ENCODE measurements around the gene CHN2. TPM values are rescaled to one million over a fixed set of nuclear protein-coding genes. Genes with fewer than 3 reads are reported as not detected.

Gene CHN2
- total and polyA plus RNA-seq, 2 donors (not counting 1 experiment from before 2014, with no cell fraction given), result 0.86 to 1.4 TPM

- intact Hi-C loops (cut with micrococcal nuclease), result no loop called here
- Histone ChIP-seq H3K36me3 (replicated peaks in 1 of 2; ENCODE audit: control extremely low read depth in 1 of 2, control insufficient read depth in 1 of 2, extremely low read depth in 1 of 2, insufficient read depth in 2 of 2, low read length in 1 of 2) (no peaks in the 10 kb centered on the region), H3K4me2 (replicated peaks; ENCODE audit: low read depth, low read length, poor library complexity, severe bottlenecking) (no peak overlapping the region), H3K4me3 (ENCODE audit: control extremely low read depth in 1 of 5, extremely low read depth in 1 of 5, insufficient read depth in 1 of 5, low read depth in 2 of 5, low read length in 4 of 5) (no peak overlapping the region), H4K20me1 (ENCODE audit: control insufficient read depth, insufficient read depth, low read length, poor library complexity, severe bottlenecking) (no peaks in the 10 kb centered on the region), H3K9me3 (ENCODE audit: control extremely low read depth in 1 of 3, control insufficient read depth in 2 of 3, insufficient read depth in 1 of 3, low read length in 2 of 3) (no peaks in the 10 kb centered on the region), H3K4me1 (ENCODE audit: control insufficient read depth in 2 of 2, insufficient read depth in 2 of 2, low read length in 2 of 2) (no peaks in the 10 kb centered on the region), H2AFZ (ENCODE audit: insufficient read depth, low read depth, low read length, poor library complexity, severe bottlenecking) (no peak overlapping the region), H3K27ac (ENCODE audit: low read length in 2 of 2) (no peak overlapping the region), H3K79me2 (ENCODE audit: control insufficient read depth, insufficient read depth, low read length) (no peaks in the 10 kb centered on the region), H3K27me3 (replicated peaks in 1 of 4; ENCODE audit: control extremely low read depth in 1 of 4, control insufficient read depth in 3 of 4, insufficient read depth in 4 of 4, low read length in 3 of 4) (no peaks in the 10 kb centered on the region), H3K9ac (ENCODE audit: low read length) (no peak overlapping the region)
- no CpG with 5 or more reads among the region's 1 CpG for WGBS (ENCODE audit: insufficient coverage)
- Mint-ChIP-seq H3K27me3 (no peaks in the 10 kb centered on the region), H3K4me3 (no peak overlapping the region), H3K4me1 (no peaks in the 10 kb centered on the region), H3K9me3 (ENCODE audit: insufficient read depth) (no peaks in the 10 kb centered on the region), H3K27ac (no peak overlapping the region)
- ChIA-PET CTCF (no interaction called here), POLR2A (no interaction called here)
- TF ChIP-seq, protein P1, sequence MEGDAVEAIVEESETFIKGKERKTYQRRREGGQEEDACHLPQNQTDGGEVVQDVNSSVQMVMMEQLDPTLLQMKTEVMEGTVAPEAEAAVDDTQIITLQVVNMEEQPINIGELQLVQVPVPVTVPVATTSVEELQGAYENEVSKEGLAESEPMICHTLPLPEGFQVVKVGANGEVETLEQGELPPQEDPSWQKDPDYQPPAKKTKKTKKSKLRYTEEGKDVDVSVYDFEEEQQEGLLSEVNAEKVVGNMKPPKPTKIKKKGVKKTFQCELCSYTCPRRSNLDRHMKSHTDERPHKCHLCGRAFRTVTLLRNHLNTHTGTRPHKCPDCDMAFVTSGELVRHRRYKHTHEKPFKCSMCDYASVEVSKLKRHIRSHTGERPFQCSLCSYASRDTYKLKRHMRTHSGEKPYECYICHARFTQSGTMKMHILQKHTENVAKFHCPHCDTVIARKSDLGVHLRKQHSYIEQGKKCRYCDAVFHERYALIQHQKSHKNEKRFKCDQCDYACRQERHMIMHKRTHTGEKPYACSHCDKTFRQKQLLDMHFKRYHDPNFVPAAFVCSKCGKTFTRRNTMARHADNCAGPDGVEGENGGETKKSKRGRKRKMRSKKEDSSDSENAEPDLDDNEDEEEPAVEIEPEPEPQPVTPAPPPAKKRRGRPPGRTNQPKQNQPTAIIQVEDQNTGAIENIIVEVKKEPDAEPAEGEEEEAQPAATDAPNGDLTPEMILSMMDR (IDR thresholded peaks at IDR 0.05), result no peak
- TF ChIP-seq EZH2 (IDR thresholded peaks at IDR 0.05; ENCODE audit: borderline replicate concordance, insufficient read depth, low read depth, low read length, poor library complexity, severe bottlenecking), result no peak
- ATAC-seq (ENCODE audit: low read depth) (no peak), DNase-seq (no peak)
These were observed 301.9 kb downstream of the CHN2 start for GRCh38 chr7:29496355-29497020.

DNA sequence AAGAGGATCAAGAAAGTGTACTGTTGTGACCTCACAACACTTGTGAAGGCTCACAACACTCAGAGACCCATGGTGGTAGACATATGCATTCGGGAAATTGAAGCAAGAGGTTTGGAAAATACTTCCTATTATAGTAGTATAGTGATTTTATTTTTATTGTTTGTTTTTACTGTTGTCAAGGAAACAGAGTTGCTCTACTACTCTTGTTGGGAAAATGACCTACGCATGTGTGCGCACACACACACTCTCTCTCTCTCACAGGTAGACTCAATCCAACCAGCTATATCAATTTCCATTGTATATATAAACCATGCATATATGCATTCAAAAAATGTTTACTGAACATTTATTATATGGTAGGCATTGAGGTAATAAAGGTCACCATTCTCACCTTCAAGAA lies 305.4 kb downstream of the CHN2 start:
- Histone ChIP-seq H3K9me3 (ENCODE audit: control extremely low read depth in 1 of 3, control insufficient read depth in 2 of 3, insufficient read depth in 1 of 3, low read length in 2 of 3) (no peaks in the 10 kb centered on the region), H2AFZ (ENCODE audit: insufficient read depth, low read depth, low read length, poor library complexity, severe bottlenecking) (no peak overlapping the region), H4K20me1 (ENCODE audit: control insufficient read depth, insufficient read depth, low read length, poor library complexity, severe bottlenecking) (no peaks in the 10 kb centered on the region), H3K79me2 (ENCODE audit: control insufficient read depth, insufficient read depth, low read length) (no peaks in the 10 kb centered on the region), H3K9ac (ENCODE audit: low read length) (no peak overlapping the region), H3K4me3 (ENCODE audit: control extremely low read depth in 1 of 5, extremely low read depth in 1 of 5, insufficient read depth in 1 of 5, low read depth in 2 of 5, low read length in 4 of 5) (no peak overlapping the region), H3K27ac (ENCODE audit: low read length in 2 of 2) (no peak overlapping the region), H3K4me1 (ENCODE audit: control insufficient read depth in 2 of 2, insufficient read depth in 2 of 2, low read length in 2 of 2) (no peaks in the 10 kb centered on the region), H3K27me3 (replicated peaks in 1 of 4; ENCODE audit: control extremely low read depth in 1 of 4, control insufficient read depth in 3 of 4, insufficient read depth in 4 of 4, low read length in 3 of 4) (no peaks in the 10 kb centered on the region), H3K36me3 (replicated peaks in 1 of 2; ENCODE audit: control extremely low read depth in 1 of 2, control insufficient read depth in 1 of 2, extremely low read depth in 1 of 2, insufficient read depth in 2 of 2, low read length in 1 of 2) (no peaks in the 10 kb centered on the region), H3K4me2 (replicated peaks; ENCODE audit: low read depth, low read length, poor library complexity, severe bottlenecking) (no peak overlapping the region)
- Mint-ChIP-seq H3K4me1 (peaks cover 5% of the 10 kb centered on the region), H3K9me3 (ENCODE audit: insufficient read depth) (no peaks in the 10 kb centered on the region), H3K27ac (no peak overlapping the region), H3K27me3 (no peaks in the 10 kb centered on the region), H3K4me3 (no peak overlapping the region)
- DNase-seq (no peak), ATAC-seq (ENCODE audit: low read depth) (no peak)
- intact Hi-C loops (cut with micrococcal nuclease), result no loop called here
- TF ChIP-seq, protein P1 (IDR thresholded peaks at IDR 0.05), result no peak
- no peak for TF ChIP-seq EZH2 (IDR thresholded peaks at IDR 0.05; ENCODE audit: borderline replicate concordance, insufficient read depth, low read depth, low read length, poor library complexity, severe bottlenecking)
- POLR2A ChIA-PET, result no interaction called here
- CTCF ChIA-PET, result no interaction called here
- no CpG with 5 or more reads among the region's 3 CpGs for WGBS (ENCODE audit: insufficient coverage)

Measured in B cell (primary cell).